GM18519 (cell line): Measurements from ENCODE around the gene TSTD1.
A peak's percentile ranks its signal among the peaks of the same experiment; 100 is the strongest.

Experiments used
- ATAC-seq: cut with Tn5 transposase; IDR thresholded peaks from one replicate; pipeline ENCODE4 v1.9.1; 2021; ENCODE audit warnings: mild to moderate bottlenecking, moderate library complexity; ENCODE audit not compliant: unreplicated experiment, low FRiP score

TSTD1 gene

DNA sequence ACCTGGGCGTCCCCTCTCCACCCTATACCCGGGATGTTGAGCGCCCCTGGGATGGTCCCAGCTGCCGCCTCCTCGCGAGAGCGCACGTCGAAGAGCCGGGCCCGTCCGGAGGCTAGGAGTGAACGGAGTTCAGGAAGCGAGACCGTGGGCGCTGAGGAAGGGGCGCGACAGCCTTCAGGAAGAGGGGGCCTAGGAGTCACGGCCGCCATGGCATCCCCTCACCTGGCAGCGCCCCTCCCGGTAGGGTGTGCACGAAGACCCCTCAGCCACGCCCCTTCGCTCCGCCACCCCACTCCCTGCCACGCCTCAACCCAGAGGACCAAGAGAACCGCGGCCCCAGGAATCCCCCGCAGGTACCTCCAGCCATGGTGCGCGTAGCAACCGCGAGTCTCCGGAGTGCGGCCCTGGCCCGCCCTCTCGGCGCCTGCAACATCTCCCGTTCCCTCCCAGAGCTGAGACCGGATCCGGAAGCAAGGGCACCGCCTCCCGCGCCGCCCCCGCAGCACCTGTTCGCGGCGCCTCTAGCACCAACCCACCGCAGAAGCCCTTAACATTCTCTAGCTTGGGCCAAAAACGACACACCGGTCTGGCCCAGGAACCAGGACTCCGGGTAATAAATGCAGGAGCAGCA is at the start of gene TSTD1:
TSS of gene TSTD1 (minus strand) at position 442 of the 631 bp plus-strand sequence. CDS start at position 367, 75 bp downstream.
- ATAC-seq: peak; percentile 55

DNA sequence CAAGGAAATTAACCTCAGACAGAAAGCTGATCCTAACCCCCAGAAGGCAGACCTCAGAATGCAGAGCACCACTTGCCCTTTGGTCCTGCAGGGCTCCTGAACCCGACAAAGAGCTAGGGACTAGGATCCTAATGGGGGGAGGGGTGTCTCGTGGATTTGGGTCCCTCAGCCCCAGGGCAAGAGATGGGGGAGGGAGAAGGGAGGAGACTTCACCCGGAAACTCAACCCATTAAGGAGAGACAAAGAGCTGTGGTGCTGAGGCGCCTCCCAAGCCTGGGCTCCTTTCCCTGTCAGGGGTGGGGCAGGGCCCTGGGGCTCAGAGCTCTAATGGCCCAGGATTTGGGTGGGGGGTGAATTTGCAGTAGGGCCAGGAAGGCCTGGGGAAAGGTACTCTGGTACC is 47.7 kb upstream of the TSTD1 start:
- ATAC-seq: no peak

DNA sequence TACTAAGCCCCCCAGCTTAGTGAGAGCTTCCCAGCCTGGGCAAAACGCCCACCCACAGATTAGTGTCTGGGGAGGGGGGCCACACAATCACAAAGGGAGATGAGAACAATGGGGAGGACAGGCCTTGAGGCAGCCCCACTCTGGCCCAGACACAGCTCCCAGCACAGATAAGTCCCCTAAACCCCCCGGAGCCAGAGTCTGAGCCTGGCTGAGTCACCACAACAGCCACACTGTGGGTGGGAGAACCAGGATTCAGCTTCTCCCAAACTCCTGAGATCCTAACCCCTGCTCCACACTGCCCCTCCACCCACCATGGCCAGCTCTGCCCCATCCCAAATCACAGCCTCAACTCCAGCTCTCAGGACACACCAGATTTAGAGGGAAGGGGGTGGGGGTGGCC is 46.4 kb upstream of the TSTD1 start:
- ATAC-seq: no peak

GRCh38 chr1:161084597-161084988 is 45.8 kb upstream of the TSTD1 start:
- ATAC-seq: no peak

- ATAC-seq: no peak
Observed at GRCh38 chr1:161083748-161084596, 45.2 kb upstream of the TSTD1 start.

GRCh38 chr1:161082996-161083747 is 44.4 kb upstream of the TSTD1 start:
- ATAC-seq: no peak

DNA sequence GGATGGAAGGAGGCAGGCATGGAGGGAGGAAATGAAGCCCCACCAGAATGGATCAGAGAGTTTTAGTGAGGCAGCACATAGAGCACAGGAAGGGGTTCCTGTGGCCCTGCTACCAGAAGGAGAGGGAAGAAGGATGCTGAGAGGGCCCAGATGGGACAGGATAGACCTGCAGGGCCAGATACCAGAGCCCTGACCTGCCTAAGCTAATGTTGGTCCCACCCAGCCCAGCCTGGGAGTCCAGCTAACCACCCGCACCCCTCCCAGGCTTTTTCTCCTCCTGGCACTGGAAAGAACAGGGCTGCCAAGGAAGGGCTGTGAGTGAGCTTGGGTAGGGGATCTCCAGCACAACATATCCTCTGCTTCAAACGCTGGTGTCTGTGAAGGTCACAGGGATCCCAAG is 43.7 kb upstream of the TSTD1 start:
- no peak for ATAC-seq

GRCh38 chr1:161081519-161081918 is 42.8 kb upstream of the TSTD1 start:
- ATAC-seq: no peak

- no peak for ATAC-seq
Observed at GRCh38 chr1:161080441-161081405, 42.0 kb upstream of the TSTD1 start.

GRCh38 chr1:161079436-161080110 is 40.8 kb upstream of the TSTD1 start:
- ATAC-seq: no peak

DNA sequence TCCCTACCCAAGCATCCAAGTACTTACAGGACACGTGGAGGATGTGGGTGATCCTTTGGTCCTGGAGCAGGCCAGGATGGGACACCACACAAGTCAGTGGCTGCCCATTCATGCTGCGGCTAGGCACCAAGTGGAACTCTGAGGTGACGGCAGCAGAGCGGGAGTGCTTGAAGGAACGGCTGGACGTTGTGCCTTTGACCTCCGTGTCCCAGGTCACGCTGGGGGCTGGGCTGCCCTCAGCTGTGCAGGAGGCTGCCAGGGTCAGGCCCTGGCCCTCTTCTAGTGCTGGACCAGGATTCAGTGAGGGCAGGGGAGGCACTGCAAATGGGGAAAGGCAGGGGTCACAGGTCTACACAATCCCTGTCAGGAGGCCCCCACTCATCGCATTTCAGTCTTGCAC is 38.7 kb upstream of the TSTD1 start:
- ATAC-seq: no peak

- ATAC-seq: no peak
Observed at GRCh38 chr1:161076410-161076809, 37.6 kb upstream of the TSTD1 start.

DNA sequence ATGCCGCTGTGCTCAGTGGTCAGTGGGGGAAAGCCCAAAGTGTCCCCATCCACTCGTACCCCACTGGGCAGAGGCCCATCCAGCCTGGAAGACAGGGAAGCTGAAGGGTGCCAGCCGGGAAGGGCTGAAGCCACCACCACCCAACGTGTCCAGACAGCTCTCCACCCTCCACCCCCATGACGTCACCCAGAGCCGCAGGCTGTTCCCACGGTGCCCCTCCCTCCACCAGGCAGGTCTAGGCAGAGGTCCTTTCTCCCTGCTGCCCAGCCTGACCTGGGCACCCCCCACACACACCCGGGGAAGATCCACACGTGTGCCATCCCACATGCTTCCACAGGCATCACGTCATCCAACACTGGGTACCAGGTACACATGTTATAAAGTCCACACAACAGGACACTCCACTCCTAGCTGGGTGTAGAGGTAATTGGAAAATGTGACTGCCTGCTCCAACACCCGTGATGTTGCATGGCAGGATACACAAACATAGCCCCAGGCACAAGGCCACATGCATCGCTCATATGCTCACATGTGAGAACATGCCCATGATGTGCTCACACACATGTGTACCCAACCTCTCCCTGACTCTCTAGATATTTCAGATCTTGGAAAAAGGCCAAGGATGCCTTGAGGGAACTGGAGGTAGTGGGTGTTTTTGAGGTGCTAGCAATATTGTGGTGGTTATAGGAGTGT is 36.1 kb upstream of the TSTD1 start:
- no peak for ATAC-seq

DNA sequence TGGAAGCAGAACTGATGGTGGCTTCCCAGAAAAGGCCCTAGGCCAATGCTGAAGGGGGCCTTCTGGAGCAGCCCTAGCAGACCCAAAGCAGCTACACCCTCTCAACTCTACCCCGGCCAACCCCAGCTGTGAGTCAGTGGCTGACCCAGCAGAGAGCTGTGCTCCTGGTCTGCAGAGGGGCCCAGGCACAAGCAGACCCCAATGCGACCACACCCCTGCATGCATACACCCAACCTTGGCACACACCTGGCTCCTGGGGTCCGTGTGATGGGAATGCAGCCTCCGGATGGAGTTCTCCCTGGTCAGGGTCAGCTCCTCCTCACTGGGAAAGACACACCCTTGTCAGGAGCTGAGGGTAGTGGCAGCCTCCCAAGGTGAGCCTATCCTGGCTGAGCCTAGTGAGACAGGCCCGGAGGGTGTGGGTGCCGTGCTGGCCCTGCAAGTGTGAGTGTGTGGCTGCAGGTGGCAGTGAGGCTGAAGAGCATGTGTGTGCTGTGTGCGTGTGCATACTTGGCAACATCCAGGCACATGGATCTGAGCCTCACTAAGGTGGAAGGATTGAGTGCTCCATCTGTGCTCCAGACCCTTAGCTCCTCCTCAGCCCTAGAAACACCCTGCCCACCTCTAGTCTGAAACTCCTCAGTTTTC is 34.8 kb upstream of the TSTD1 start:
- ATAC-seq: no peak

- no peak for ATAC-seq
Observed at GRCh38 chr1:161072751-161073449, 34.1 kb upstream of the TSTD1 start.

DNA sequence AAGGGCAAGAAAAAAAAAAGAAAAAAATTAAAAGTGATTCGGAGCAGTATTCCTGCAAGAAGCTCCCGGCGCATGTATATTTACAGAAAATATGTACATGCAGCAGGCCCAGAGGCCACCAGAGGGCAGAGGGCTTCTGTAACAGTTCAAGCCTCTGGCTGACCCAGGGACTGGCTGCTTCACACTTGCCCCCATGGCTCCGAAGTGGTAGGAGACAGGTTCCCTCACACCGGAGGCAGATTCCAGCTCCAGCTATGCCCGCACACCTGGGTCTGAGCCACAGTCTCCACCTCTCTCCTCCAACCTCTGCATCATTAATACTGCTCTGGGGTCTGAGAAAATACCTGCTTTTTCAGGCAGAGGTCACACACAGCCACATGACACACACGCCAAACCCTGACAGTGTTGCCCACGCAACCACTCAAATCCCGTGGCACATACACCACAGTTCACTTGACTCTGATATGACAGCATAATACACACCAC is 33.2 kb upstream of the TSTD1 start:
- ATAC-seq: no peak

GRCh38 chr1:161070761-161071160 is 32.0 kb upstream of the TSTD1 start:
- no peak for ATAC-seq
